ENCODE data around the gene BAZ2B.

Gene BAZ2B

DNA sequence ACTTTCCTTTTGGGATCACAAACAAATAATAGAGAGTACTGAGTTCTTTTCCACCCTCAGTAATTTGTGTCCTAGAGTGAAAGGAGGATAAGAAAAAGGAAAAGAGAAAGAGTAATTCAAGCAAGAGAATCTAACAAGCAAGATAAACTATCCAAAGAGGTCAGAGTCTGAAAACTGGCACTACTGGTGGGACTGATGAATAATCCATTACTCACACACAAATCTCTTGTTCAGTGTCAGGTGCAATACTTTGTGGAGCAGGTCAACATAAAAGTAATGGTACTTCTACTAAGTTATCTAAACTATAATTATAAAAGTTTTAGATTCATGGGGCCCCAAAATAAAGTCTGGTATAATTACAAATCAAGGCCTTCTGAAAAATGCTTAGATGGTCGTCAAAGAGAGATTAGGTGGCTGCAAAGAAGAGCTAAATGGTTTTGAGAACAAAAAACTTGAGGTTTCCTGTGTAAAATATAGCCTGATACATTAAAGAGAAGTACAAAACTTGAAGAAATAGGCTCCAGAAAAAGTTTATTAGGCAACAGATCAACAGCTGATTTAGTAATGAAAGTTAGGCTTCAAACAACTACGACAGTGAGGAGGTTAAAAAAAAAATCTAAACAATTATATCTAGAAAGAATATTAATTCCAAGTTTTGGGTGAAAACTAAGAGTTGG, 109.4 kb downstream of the BAZ2B start:
- CTCF ChIA-PET: interaction anchor here (0.7 to 1.1 kb wide), 2 partner anchors 23 to 57 kb away, joined by 3 read pairs; no protein-coding TSS in a partner anchor
- Histone ChIP-seq H3K4me3 (ENCODE audit: control insufficient read depth in 1 of 7, extremely low read depth in 1 of 7, insufficient read depth in 4 of 7, low read depth in 2 of 7, low read length in 6 of 7) (no peak overlapping the region), H3K9me3 (ENCODE audit: control extremely low read depth in 1 of 5, control insufficient read depth in 4 of 5, insufficient read depth in 2 of 5, low read depth in 1 of 5, low read length in 4 of 5) (peaks cover 0 to 1% (median 0%) of the 10 kb centered on the region in 5 experiments), H3K27ac (ENCODE audit: insufficient read depth in 1 of 2, low read depth in 1 of 2, low read length in 2 of 2, poor library complexity in 1 of 2, severe bottlenecking in 2 of 2) (no peak overlapping the region), H3K27me3 (replicated peaks in 2 of 5; ENCODE audit: control insufficient read depth in 4 of 5, insufficient read depth in 5 of 5, low read length in 4 of 5) (no peaks in the 10 kb centered on the region), H3K4me1 (ENCODE audit: control extremely low read depth in 1 of 4, control insufficient read depth in 4 of 4, insufficient read depth in 4 of 4, low read length in 3 of 4) (peaks cover 5 to 16% (median 9%) of the 10 kb centered on the region in 4 experiments), H3K36me3 (ENCODE audit: control insufficient read depth in 4 of 4, insufficient read depth in 4 of 4, low read length in 3 of 4) (no peaks in the 10 kb centered on the region)
- peak in 2 of 3 donors; percentile 36 to 53 for DNase-seq
- POLR2A ChIA-PET: no interaction called here
- WGBS (ENCODE audit: insufficient coverage): 0% methylated on average over 1 of the region's 2 CpGs

DNA sequence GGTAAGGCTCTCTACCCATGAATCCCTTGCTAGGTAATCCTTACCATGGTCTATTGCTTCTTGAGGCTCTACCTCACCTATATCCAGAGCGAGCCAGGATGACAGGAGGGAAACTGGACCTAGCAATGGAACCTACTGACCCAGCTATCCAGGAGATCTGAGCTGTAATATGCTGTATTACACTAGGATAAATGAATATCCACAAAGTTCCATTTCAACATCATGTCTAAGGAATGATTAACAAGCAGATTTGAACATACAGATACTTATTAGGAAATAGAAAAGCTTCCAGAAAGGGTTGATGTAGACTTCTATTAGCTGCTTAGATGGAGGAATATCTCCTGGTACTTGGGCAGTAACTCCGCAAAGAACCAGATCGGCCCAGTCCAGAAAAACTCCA, 110.1 kb downstream of the BAZ2B start:
- no peak for DNase-seq

DNA sequence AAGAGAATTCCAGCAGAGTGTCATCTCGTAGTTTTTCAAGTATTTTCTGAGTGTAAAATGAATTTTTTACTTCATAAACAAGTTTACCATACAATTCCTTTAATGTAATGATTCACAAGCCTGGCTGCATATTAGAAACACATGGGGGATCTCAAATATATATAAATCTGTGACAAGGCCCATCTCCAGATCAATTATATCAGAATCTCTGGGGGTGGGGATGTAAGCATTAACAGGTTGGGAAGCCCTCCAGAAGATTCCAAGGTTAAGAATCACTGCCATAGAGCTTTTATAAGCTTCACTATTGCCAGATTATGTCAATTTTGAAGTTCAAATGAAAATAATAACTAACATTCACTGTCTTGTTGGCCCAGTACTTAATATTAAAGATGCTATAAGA, 111.2 kb downstream of the BAZ2B start:
- ChIA-PET POLR2A (no interaction called here), CTCF (interaction anchor here (0.9 to 1.2 kb wide), 3 partner anchors 11 to 28 kb away, joined by 3 to 4 read pairs (median 4); no protein-coding TSS in a partner anchor)
- Histone ChIP-seq H3K4me1 (ENCODE audit: control extremely low read depth in 1 of 4, control insufficient read depth in 4 of 4, insufficient read depth in 4 of 4, low read length in 3 of 4) (peaks cover 5 to 15% (median 9%) of the 10 kb centered on the region in 4 experiments), H3K9me3 (ENCODE audit: control extremely low read depth in 1 of 5, control insufficient read depth in 4 of 5, insufficient read depth in 2 of 5, low read depth in 1 of 5, low read length in 4 of 5) (peaks cover 0 to 4% (median 2%) of the 10 kb centered on the region in 5 experiments), H3K27ac (ENCODE audit: insufficient read depth in 1 of 2, low read depth in 1 of 2, low read length in 2 of 2, poor library complexity in 1 of 2, severe bottlenecking in 2 of 2) (no peak overlapping the region), H3K27me3 (replicated peaks in 2 of 5; ENCODE audit: control insufficient read depth in 4 of 5, insufficient read depth in 5 of 5, low read length in 4 of 5) (no peaks in the 10 kb centered on the region), H3K36me3 (ENCODE audit: control insufficient read depth in 4 of 4, insufficient read depth in 4 of 4, low read length in 3 of 4) (peaks cover 0 to 4% (median 0%) of the 10 kb centered on the region in 4 experiments), H3K4me3 (ENCODE audit: control insufficient read depth in 1 of 7, extremely low read depth in 1 of 7, insufficient read depth in 4 of 7, low read depth in 2 of 7, low read length in 6 of 7) (no peak overlapping the region)
- no peak for DNase-seq
- no CpG with 5 or more reads among the region's 1 CpG for WGBS (ENCODE audit: insufficient coverage)

More for the DNA sequence above, 110.1 kb downstream of the BAZ2B start:
- no peaks in the 10 kb centered on the region for H3K27me3 ChIP-seq (replicated peaks in 2 of 5; ENCODE audit: control insufficient read depth in 4 of 5, insufficient read depth in 5 of 5, low read length in 4 of 5)
- POLR2A ChIA-PET: no interaction called here
- H3K36me3 ChIP-seq (ENCODE audit: control insufficient read depth in 4 of 4, insufficient read depth in 4 of 4, low read length in 3 of 4): no peaks in the 10 kb centered on the region
- H3K4me1 ChIP-seq (ENCODE audit: control extremely low read depth in 1 of 4, control insufficient read depth in 4 of 4, insufficient read depth in 4 of 4, low read length in 3 of 4): peaks cover 5 to 16% (median 9%) of the 10 kb centered on the region in 4 experiments
- CTCF ChIA-PET: interaction anchor here (0.7 to 1.1 kb wide), 3 partner anchors 23 to 56 kb away, joined by 3 read pairs; no protein-coding TSS in a partner anchor
- H3K9me3 ChIP-seq (ENCODE audit: control extremely low read depth in 1 of 5, control insufficient read depth in 4 of 5, insufficient read depth in 2 of 5, low read depth in 1 of 5, low read length in 4 of 5): peaks cover 0 to 2% (median 0%) of the 10 kb centered on the region in 5 experiments
- no peak overlapping the region for H3K27ac ChIP-seq (ENCODE audit: insufficient read depth in 1 of 2, low read depth in 1 of 2, low read length in 2 of 2, poor library complexity in 1 of 2, severe bottlenecking in 2 of 2)
- H3K4me3 ChIP-seq (ENCODE audit: control insufficient read depth in 1 of 7, extremely low read depth in 1 of 7, insufficient read depth in 4 of 7, low read depth in 2 of 7, low read length in 6 of 7): no peak overlapping the region
- 75% methylated on average over 2 of the region's 3 CpGs for WGBS (ENCODE audit: insufficient coverage)

DNA sequence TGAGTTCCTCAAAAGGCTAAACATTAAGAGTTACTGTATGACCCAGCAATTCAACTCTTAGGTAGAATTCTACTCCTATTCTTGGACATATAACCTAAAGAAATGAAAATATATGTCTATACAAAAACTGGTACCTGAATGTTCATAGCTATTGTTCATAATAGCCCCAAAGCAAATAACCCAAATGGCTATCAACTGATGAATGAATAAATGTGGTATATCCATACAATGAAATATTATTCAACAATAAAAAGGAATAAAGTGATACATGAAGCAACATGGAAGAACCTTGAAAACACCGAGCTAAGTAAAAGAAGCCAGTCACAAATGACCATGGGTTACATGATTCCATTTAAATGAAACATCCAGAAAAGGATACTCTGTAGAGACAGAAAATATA, 114.6 kb downstream of the BAZ2B start:
- no peak overlapping the region for H3K4me3 ChIP-seq (ENCODE audit: control insufficient read depth in 1 of 7, extremely low read depth in 1 of 7, insufficient read depth in 4 of 7, low read depth in 2 of 7, low read length in 6 of 7)
- no peaks in the 10 kb centered on the region for H3K27me3 ChIP-seq (replicated peaks in 2 of 5; ENCODE audit: control insufficient read depth in 4 of 5, insufficient read depth in 5 of 5, low read length in 4 of 5)
- WGBS (ENCODE audit: insufficient coverage): no CpG with 5 or more reads among the region's 1 CpG
- H3K27ac ChIP-seq (ENCODE audit: insufficient read depth in 1 of 2, low read depth in 1 of 2, low read length in 2 of 2, poor library complexity in 1 of 2, severe bottlenecking in 2 of 2): no peak overlapping the region
- H3K9me3 ChIP-seq (ENCODE audit: control extremely low read depth in 1 of 5, control insufficient read depth in 4 of 5, insufficient read depth in 2 of 5, low read depth in 1 of 5, low read length in 4 of 5): peaks cover 0 to 6% (median 2%) of the 10 kb centered on the region in 5 experiments
- POLR2A ChIA-PET: no interaction called here
- CTCF ChIA-PET: no interaction called here
- peaks cover 5 to 18% (median 12%) of the 10 kb centered on the region in 4 experiments for H3K4me1 ChIP-seq (ENCODE audit: control extremely low read depth in 1 of 4, control insufficient read depth in 4 of 4, insufficient read depth in 4 of 4, low read length in 3 of 4)
- DNase-seq: no peak
- H3K36me3 ChIP-seq (ENCODE audit: control insufficient read depth in 4 of 4, insufficient read depth in 4 of 4, low read length in 3 of 4): peaks cover 0 to 5% (median 0%) of the 10 kb centered on the region in 4 experiments

DNA sequence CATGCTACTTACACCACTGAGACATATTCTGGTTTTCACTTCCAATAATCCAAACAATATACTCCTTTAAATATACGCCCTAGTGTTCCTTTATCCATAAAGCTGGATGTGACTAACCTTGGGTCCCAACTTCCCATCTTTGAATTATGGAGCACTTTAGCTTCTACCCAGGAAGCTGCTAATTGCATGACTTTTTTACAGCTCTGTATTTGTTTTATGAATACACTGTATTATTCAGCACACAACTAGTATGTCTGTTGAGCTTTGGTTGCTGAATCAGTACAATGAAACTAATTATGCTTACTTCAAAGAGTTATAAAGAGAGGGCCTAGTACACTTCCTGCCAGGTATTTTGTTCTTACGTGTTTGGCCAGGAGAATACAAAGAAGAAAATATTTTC, 118.5 kb downstream of the BAZ2B start:
- no peak for DNase-seq
- Histone ChIP-seq H3K4me3 (ENCODE audit: control insufficient read depth in 1 of 7, extremely low read depth in 1 of 7, insufficient read depth in 4 of 7, low read depth in 2 of 7, low read length in 6 of 7) (no peak overlapping the region), H3K36me3 (ENCODE audit: control insufficient read depth in 4 of 4, insufficient read depth in 4 of 4, low read length in 3 of 4) (peaks cover 0 to 5% (median 0%) of the 10 kb centered on the region in 4 experiments), H3K4me1 (ENCODE audit: control extremely low read depth in 1 of 4, control insufficient read depth in 4 of 4, insufficient read depth in 4 of 4, low read length in 3 of 4) (peaks cover 0 to 14% (median 10%) of the 10 kb centered on the region in 4 experiments), H3K27me3 (replicated peaks in 2 of 5; ENCODE audit: control insufficient read depth in 4 of 5, insufficient read depth in 5 of 5, low read length in 4 of 5) (no peaks in the 10 kb centered on the region), H3K9me3 (ENCODE audit: control extremely low read depth in 1 of 5, control insufficient read depth in 4 of 5, insufficient read depth in 2 of 5, low read depth in 1 of 5, low read length in 4 of 5) (peaks cover 0 to 6% (median 2%) of the 10 kb centered on the region in 5 experiments), H3K27ac (ENCODE audit: insufficient read depth in 1 of 2, low read depth in 1 of 2, low read length in 2 of 2, poor library complexity in 1 of 2, severe bottlenecking in 2 of 2) (peak overlapping the region in 1 of 2 experiments; percentile 18)
- 89% methylated on average over 1 of the region's 2 CpGs for WGBS (ENCODE audit: insufficient coverage)
- POLR2A ChIA-PET: no interaction called here
- CTCF ChIA-PET: interaction anchor here (1.4 kb wide), 1 partner anchor 14 kb away, joined by 3 read pairs; no protein-coding TSS in a partner anchor

DNA sequence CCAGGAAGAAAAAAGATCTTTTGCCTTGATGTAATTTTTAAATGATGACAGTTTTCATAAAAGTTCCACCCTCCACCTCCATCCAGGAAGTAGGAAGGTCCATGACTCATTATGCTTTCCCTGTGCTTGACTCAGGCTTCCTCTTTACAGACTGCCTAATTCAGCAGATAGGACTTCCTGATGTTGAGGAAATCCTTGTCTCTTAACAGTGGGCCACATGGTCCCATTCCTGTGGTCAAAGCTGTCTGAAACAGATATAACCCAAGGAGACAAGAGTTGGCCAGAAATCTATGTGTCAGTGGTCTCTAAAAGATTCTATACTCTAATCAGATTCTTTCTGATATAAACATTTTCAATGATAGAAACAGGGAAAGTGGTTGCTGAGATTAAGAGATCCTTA, 119.1 kb downstream of the BAZ2B start:
- peaks cover 0 to 5% (median 0%) of the 10 kb centered on the region in 4 experiments for H3K36me3 ChIP-seq (ENCODE audit: control insufficient read depth in 4 of 4, insufficient read depth in 4 of 4, low read length in 3 of 4)
- no peaks in the 10 kb centered on the region for H3K27me3 ChIP-seq (replicated peaks in 2 of 5; ENCODE audit: control insufficient read depth in 4 of 5, insufficient read depth in 5 of 5, low read length in 4 of 5)
- H3K4me3 ChIP-seq (ENCODE audit: control insufficient read depth in 1 of 7, extremely low read depth in 1 of 7, insufficient read depth in 4 of 7, low read depth in 2 of 7, low read length in 6 of 7): no peak overlapping the region
- peaks cover 0 to 6% (median 2%) of the 10 kb centered on the region in 5 experiments for H3K9me3 ChIP-seq (ENCODE audit: control extremely low read depth in 1 of 5, control insufficient read depth in 4 of 5, insufficient read depth in 2 of 5, low read depth in 1 of 5, low read length in 4 of 5)
- peak; percentile 90 to 96 (median 91) for DNase-seq
- CTCF ChIA-PET: no interaction called here
- peak overlapping the region in 1 of 2 experiments; percentile 34 for H3K27ac ChIP-seq (ENCODE audit: insufficient read depth in 1 of 2, low read depth in 1 of 2, low read length in 2 of 2, poor library complexity in 1 of 2, severe bottlenecking in 2 of 2)
- POLR2A ChIA-PET: no interaction called here
- peaks cover 0 to 14% (median 10%) of the 10 kb centered on the region in 4 experiments for H3K4me1 ChIP-seq (ENCODE audit: control extremely low read depth in 1 of 4, control insufficient read depth in 4 of 4, insufficient read depth in 4 of 4, low read length in 3 of 4)

DNA sequence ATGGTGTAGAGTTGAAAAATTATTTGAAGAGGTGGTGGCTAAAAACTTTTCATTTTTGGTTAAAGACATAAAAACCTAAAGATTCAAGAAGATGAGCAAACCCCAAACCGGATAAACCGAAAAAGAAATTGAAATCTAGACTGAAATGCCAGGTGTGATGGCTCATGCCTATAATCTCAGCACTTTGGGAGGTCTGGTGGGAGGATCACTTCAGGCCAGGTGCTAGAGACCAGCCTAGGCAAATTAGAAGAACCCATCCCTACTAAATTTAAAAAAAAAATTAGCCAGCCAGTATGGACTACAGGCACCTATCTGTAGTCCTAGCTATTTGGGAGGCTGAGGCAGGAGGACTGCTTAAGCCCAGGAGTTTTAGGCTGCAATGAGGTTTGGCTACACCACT, 126.9 kb downstream of the BAZ2B start:
- no peaks in the 10 kb centered on the region for H3K4me1 ChIP-seq (ENCODE audit: control extremely low read depth in 1 of 4, control insufficient read depth in 4 of 4, insufficient read depth in 4 of 4, low read length in 3 of 4)
- peaks cover 0 to 3% (median under 1%) of the 10 kb centered on the region in 4 experiments for H3K36me3 ChIP-seq (ENCODE audit: control insufficient read depth in 4 of 4, insufficient read depth in 4 of 4, low read length in 3 of 4)
- H3K9me3 ChIP-seq (ENCODE audit: control extremely low read depth in 1 of 5, control insufficient read depth in 4 of 5, insufficient read depth in 2 of 5, low read depth in 1 of 5, low read length in 4 of 5): no peaks in the 10 kb centered on the region
- ChIA-PET POLR2A (no interaction called here), CTCF (no interaction called here)
- no peak overlapping the region for H3K4me3 ChIP-seq (ENCODE audit: control insufficient read depth in 1 of 7, extremely low read depth in 1 of 7, insufficient read depth in 4 of 7, low read depth in 2 of 7, low read length in 6 of 7)
- no peak overlapping the region for H3K27ac ChIP-seq (ENCODE audit: insufficient read depth in 1 of 2, low read depth in 1 of 2, low read length in 2 of 2, poor library complexity in 1 of 2, severe bottlenecking in 2 of 2)
- no peak for DNase-seq
- H3K27me3 ChIP-seq (replicated peaks in 2 of 5; ENCODE audit: control insufficient read depth in 4 of 5, insufficient read depth in 5 of 5, low read length in 4 of 5): no peaks in the 10 kb centered on the region
- 100% methylated on average over 2 of the region's 2 CpGs for whole genome bisulfite sequencing (ENCODE audit: insufficient coverage)
